GM18873 (cell line): ENCODE data around the gene MTERF4.

Source experiments
- ATAC-seq: cut with Tn5 transposase; IDR thresholded peaks from one replicate; pipeline ENCODE4 v1.9.1; 2021; ENCODE audit warnings: mild to moderate bottlenecking, moderate library complexity, moderate number of reproducible peaks; ENCODE audit not compliant: unreplicated experiment, low FRiP score

The MTERF4 gene

GRCh38 chr2:241071677-241072111 is 30.4 kb downstream of the MTERF4 start:
- ATAC-seq: no peak

- ATAC-seq: no peak
These were observed 31.0 kb downstream of the MTERF4 start for GRCh38 chr2:241070811-241071676.

- no peak for ATAC-seq
These were observed 31.7 kb downstream of the MTERF4 start for GRCh38 chr2:241070361-241070760.

- ATAC-seq: no peak
These were observed 32.2 kb downstream of the MTERF4 start for GRCh38 chr2:241069821-241070281.

GRCh38 chr2:241068942-241069810 is 32.9 kb downstream of the MTERF4 start:
- ATAC-seq: no peak

- ATAC-seq: no peak
These were observed 33.7 kb downstream of the MTERF4 start for GRCh38 chr2:241068136-241068941.

GRCh38 chr2:241067501-241068135 is 34.5 kb downstream of the MTERF4 start:
- no peak for ATAC-seq

- ATAC-seq: no peak
These were observed 35.2 kb downstream of the MTERF4 start for GRCh38 chr2:241066893-241067341.

GRCh38 chr2:241066171-241066892 is 35.8 kb downstream of the MTERF4 start:
- ATAC-seq: no peak

- ATAC-seq: no peak
These were observed 36.7 kb downstream of the MTERF4 start for GRCh38 chr2:241065355-241065803.

- no peak for ATAC-seq
These were observed 37.2 kb downstream of the MTERF4 start for GRCh38 chr2:241064802-241065354.

- no peak for ATAC-seq
These were observed 37.9 kb downstream of the MTERF4 start for GRCh38 chr2:241064008-241064801.

- no peak for ATAC-seq
These were observed 38.5 kb downstream of the MTERF4 start for GRCh38 chr2:241063587-241063986.

- ATAC-seq: no peak
These were observed 39.0 kb downstream of the MTERF4 start for GRCh38 chr2:241063093-241063551.

GRCh38 chr2:241062389-241063092 is 39.5 kb downstream of the MTERF4 start:
- ATAC-seq: no peak

- no peak for ATAC-seq
These were observed 40.8 kb downstream of the MTERF4 start for GRCh38 chr2:241061275-241061674.

GRCh38 chr2:241053576-241054251 is 48.4 kb downstream of the MTERF4 start:
- ATAC-seq: no peak
